BJ (cell line): ENCODE data around the gene ZNF362. TPM values are rescaled to one million over a fixed set of nuclear protein-coding genes. Genes with fewer than 3 reads are reported as not detected.

ENCODE experiments used
- CTCF ChIA-PET: fragments of 350-600 bp; formaldehyde crosslinking; extraction: SDS; loops from one replicate; lab custom pipeline; 2021; ENCODE audit warnings: antibody characterized with exemption, inconsistent platforms; lab: Yijun Ruan, JAX
- POLR2A ChIA-PET: fragments of 300-600 bp; sonication (Branson Sonifier 250); formaldehyde crosslinking; extraction: SDS; loops from one replicate; lab custom pipeline; 2021; ENCODE audit warnings: antibody characterized with exemption; lab: Charles Lee
- DNase-seq: peaks from one replicate; pipeline ENCODE4 v3.0.0-alpha.2; 2011; ENCODE audit warnings: low read depth
- H3K27me3 ChIP-seq: 2 replicates; pipeline ENCODE4 v1.6.0; 2011; ENCODE audit warnings: low read length; ENCODE audit not compliant: control insufficient read depth, insufficient read depth
- H3K36me3 ChIP-seq: 2 replicates; pipeline ENCODE4 v1.5.1; 2011; ENCODE audit warnings: low read length; ENCODE audit not compliant: control insufficient read depth, insufficient read depth
- H3K4me3 ChIP-seq: 2 replicates; pipeline ENCODE4 v1.5.1; 2011; ENCODE audit warnings: low read depth, mild to moderate bottlenecking, control low read depth, low read length
- polyA plus RNA-seq: library from polyadenylated mRNA; depleted of rRNA; stranded (reverse); fragments of >200 nt; gene quantifications from 2 replicates; pipeline ENCODE4 v1.2.3, GENCODE V29; 2011; rRNA removed
- small RNA-seq: library from RNA; depleted of rRNA; stranded (forward); fragments of <200 nt; gene quantifications from one replicate; pipeline ENCODE3, GENCODE V24; 2012; ENCODE audit warnings: low replicate concordance, low read depth; ENCODE audit not compliant: insufficient read length
- TF ChIP-seq, protein P1 (sequence below): IDR thresholded peaks from 2 replicates; pipeline ENCODE4 v1.5.1; 2011; ENCODE audit warnings: low read depth, mild to moderate bottlenecking, control low read depth, inconsistent platforms, low read length, moderate library complexity; ENCODE audit not compliant: insufficient read depth

The ZNF362 gene
- polyA plus RNA-seq, 1 experiment = 14.4 TPM

DNA sequence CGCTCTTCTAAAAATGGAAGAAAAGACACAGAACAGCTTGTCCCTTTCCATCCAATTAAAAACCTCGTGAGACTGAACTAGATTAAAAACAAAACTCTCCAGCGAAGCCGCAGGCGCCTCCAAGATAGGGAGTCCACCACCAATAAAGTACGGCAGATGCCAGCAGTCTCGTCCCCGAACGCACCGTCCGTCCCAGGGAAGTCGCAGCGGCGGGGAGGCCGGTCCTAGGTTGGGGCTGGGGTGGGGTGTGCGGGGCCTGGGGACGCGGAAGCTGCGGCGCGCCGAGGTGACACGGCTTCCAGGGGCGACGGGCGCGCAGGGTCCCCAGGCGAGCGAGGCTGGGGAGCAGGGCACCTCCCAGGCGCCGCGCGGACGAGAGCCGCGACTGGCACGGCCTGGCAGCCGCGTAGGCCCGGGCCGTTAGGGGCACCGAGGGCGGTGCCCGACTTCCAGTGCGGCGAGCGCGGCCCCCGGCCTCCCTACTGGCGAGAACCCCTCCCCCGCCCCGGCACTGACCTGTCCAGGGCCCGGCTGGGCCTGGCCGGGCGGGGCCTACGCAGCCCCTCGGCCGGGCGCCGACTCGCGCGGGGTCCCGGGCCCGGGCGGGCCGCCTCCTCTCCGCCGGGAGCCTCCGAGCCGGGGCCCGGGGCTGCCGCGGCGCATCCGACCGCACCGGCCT lies 92.9 kb downstream of the ZNF362 start:
- Histone ChIP-seq H3K27me3 (no peaks in the 10 kb centered on the region), H3K36me3 (peaks cover 7% of the 10 kb centered on the region), H3K4me3 (peak overlapping the region; percentile 82)
- TF ChIP-seq, protein P1, sequence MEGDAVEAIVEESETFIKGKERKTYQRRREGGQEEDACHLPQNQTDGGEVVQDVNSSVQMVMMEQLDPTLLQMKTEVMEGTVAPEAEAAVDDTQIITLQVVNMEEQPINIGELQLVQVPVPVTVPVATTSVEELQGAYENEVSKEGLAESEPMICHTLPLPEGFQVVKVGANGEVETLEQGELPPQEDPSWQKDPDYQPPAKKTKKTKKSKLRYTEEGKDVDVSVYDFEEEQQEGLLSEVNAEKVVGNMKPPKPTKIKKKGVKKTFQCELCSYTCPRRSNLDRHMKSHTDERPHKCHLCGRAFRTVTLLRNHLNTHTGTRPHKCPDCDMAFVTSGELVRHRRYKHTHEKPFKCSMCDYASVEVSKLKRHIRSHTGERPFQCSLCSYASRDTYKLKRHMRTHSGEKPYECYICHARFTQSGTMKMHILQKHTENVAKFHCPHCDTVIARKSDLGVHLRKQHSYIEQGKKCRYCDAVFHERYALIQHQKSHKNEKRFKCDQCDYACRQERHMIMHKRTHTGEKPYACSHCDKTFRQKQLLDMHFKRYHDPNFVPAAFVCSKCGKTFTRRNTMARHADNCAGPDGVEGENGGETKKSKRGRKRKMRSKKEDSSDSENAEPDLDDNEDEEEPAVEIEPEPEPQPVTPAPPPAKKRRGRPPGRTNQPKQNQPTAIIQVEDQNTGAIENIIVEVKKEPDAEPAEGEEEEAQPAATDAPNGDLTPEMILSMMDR = no peak
- DNase-seq = no peak
- ChIA-PET POLR2A (no interaction called here), CTCF (interaction anchor here (1.0 to 2.3 kb wide), 7 partner anchors 10 to 107 kb away, joined by 3 to 8 read pairs (median 3); no protein-coding TSS in a partner anchor)

DNA sequence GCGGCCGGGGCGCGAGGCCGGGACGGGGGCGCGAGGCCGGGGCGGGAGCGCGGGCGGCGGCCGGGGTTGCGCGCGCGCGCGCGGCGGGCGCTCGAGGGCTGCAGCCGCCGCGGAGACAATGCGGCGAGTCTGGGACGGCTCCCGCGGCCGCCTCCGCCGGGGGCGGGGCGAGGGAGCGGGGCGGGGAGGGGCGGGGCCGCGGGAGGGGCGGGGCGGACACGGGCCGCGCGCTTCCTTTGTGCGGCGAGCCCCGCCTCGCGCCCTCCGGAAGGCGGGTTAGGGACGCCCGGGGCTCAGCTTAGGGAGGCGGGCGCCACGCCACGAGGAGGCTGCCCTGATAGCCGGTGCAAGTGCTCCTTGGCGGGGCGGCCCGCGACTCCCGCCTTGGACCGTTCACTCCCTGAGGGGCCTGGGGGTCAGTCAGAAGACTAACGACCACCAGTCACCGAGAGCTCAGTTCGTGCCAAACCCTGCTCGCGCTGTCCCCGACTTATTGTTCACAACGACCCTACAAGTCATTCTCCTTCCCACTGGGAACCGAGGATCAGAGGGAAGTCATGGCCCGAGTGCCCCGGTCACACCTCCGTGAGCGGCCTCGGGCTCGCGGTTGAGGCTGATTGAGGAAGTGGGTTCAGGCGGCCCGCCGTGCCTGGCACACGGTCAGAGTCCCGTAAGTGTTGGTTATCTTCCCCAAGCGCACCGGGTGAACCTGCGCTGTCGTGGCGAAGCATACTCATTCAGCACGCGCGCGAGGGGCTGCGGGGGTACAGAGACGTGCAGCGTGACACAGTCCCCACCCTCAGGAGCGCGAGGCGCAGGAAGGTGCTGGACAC lies 93.7 kb downstream of the ZNF362 start:
- ChIA-PET CTCF (interaction anchor here (1.0 to 2.3 kb wide), 7 partner anchors 10 to 106 kb away, joined by 3 to 8 read pairs (median 3); no protein-coding TSS in a partner anchor), POLR2A (interaction anchor here (0.5 to 0.6 kb wide), 2 partner anchors 14 to 40 kb away, joined by 3 to 10 read pairs; no protein-coding TSS in a partner anchor)
- H3K27me3 ChIP-seq = no peaks in the 10 kb centered on the region
- H3K4me3 ChIP-seq = peak overlapping the region; percentile 82
- H3K36me3 ChIP-seq = peaks cover 8% of the 10 kb centered on the region
- TF ChIP-seq, protein P1 = no peak
- DNase-seq = no peak

Small RNA genes within 50 kb of the gene (small RNA-seq; reads per million reads assigned to genes)
- not detected for gene RN7SKP16

Other genes with a start within 250 kb of the ZNF362 start
- 131 and 150 TPM in 2 replicates for gene AK2, start 219.6 kb upstream of the ZNF362 start, polyA plus RNA-seq
- gene AZIN2, start 175.3 kb upstream of the ZNF362 start, polyA plus RNA-seq = 3.0 and 6.4 TPM in 2 replicates
- 3.0 and 5.2 TPM in 2 replicates for gene TRIM62, start 74.4 kb upstream of the ZNF362 start, polyA plus RNA-seq
- gene A3GALT2, start 64.6 kb downstream of the ZNF362 start, polyA plus RNA-seq = not detected in 2 replicates
- 41.6 and 62.0 TPM in 2 replicates for gene PHC2, start 174.6 kb downstream of the ZNF362 start, polyA plus RNA-seq
- 2.9 and 3.4 TPM in 2 replicates for gene ZSCAN20, start 216.2 kb downstream of the ZNF362 start, polyA plus RNA-seq